ENCODE data around the gene PDP2.

DNA sequence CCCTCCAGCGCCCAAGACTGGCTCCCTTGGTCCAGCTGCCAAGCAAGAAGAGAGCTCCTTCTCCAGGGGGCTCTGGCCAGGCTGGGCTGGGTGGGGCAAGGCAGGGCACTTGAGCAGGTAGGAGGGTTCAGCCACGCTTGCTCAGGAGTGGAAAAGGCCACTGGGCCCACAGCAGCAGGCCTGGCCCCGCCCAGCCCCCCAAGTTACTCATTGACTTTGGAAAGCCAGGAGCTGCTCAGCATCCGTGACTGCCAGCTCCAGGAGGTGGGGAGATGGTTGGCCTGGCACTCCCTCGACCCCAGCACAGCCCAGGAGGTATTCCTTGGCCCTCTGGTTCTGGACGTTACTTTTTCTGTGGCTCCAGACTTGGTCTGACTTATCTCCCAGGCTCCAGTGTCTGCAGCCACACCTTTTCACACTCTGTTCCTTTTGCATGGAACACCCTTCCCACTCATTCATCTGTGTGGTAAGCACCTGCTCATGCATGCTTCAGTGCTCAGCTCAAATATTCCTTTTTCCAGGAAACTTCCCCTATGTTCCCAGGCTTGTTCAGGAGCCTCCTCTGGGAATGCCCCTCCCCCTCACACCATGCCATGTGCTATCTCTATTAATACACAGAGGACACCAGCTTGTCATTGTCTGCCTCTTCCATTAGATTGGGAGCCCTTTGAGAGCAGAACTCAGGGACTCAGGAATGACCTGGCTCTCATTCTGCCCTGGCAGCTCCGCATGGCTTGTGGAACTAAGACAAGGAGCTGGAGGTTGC is 38.7 kb downstream of the PDP2 start, which contains the start of gene CDH16:
- TF ChIP-seq SUZ12 (IDR thresholded peaks at IDR 0.05; ENCODE audit: extremely low read depth, insufficient read depth, insufficient read length): no peak
- TF ChIP-seq ZNF274 (IDR thresholded peaks at IDR 0.05; ENCODE audit: low read depth, low read length): no peak

All from NT2/D1 (cell line).